A673 (cell line): ENCODE data around the gene ARHGAP12. TPM values are rescaled to one million over a fixed set of nuclear protein-coding genes. Genes with fewer than 3 reads are reported as not detected.
A peak's percentile ranks its signal among the peaks of the same experiment; 100 is the strongest.

ENCODE experiments used
- BruUV-seq: library from RNA; stranded (reverse); fragments of 400-500 nt; replicated peaks from 2 replicates; lab custom pipeline; 2021; lab: Mats Ljungman, UMichigan
- CTCF ChIA-PET: fragments of 300-600 bp; sonication (Branson Sonifier 250); formaldehyde crosslinking; loops from one replicate; lab custom pipeline; 2022; ENCODE audit warnings: antibody characterized with exemption; lab: Charles Lee
- POLR2A ChIA-PET: fragments of 300-600 bp; sonication (Branson Sonifier 250); formaldehyde crosslinking; loops from one replicate; lab custom pipeline; 2022; ENCODE audit warnings: antibody characterized with exemption; ENCODE audit not compliant: low non-redundant PET; lab: Charles Lee
- DNase-seq: peaks from one replicate; pipeline ENCODE4 v3.0.0-alpha.2; 2015; ENCODE audit warnings: low spot score
- H3K27ac ChIP-seq: fragments of 200-600 bp; sonication (generic); 2 replicates; pipeline ENCODE4 v1.5.1; 2016; ENCODE audit warnings: mixed run types, low read depth, mild to moderate bottlenecking, mixed read lengths, antibody characterized with exemption, low read length; ENCODE audit not compliant: poor library complexity, severe bottlenecking
- H3K27me3 ChIP-seq: fragments of 200-600 bp; sonication (generic); replicated peaks from 2 replicates; pipeline ENCODE4 v1.6.1; 2017; ENCODE audit warnings: mixed run types, low read depth, mild to moderate bottlenecking, mixed read lengths, antibody characterized with exemption, low read length; ENCODE audit not compliant: insufficient read depth, poor library complexity
- H3K36me3 ChIP-seq: fragments of 200-600 bp; sonication (generic); 2 replicates; pipeline ENCODE4 v1.6.1; 2016; ENCODE audit warnings: mixed run types, mild to moderate bottlenecking, mixed read lengths, antibody characterized with exemption, low read length; ENCODE audit not compliant: insufficient read depth, poor library complexity, severe bottlenecking
- H3K4me1 ChIP-seq: fragments of 200-600 bp; sonication (generic); 2 replicates; pipeline ENCODE4 v1.6.1; 2017; ENCODE audit warnings: mixed run types, mild to moderate bottlenecking, mixed read lengths, antibody characterized with exemption, low read length; ENCODE audit not compliant: insufficient read depth, poor library complexity, severe bottlenecking
- H3K4me3 ChIP-seq: fragments of 200-600 bp; sonication (generic); 2 replicates; pipeline ENCODE4 v1.5.1; 2016; ENCODE audit warnings: low read depth, mixed run types, mild to moderate bottlenecking, mixed read lengths, low read length; ENCODE audit not compliant: poor library complexity, severe bottlenecking
- H3K9me3 ChIP-seq: fragments of 200-600 bp; sonication (generic); 2 replicates; pipeline ENCODE4 v1.6.1; 2016; ENCODE audit warnings: mixed run types, low read depth, mild to moderate bottlenecking, mixed read lengths, antibody characterized with exemption, low read length; ENCODE audit not compliant: poor library complexity, severe bottlenecking
- CTCF ChIP-seq: fragments of 300-800, 200-600 bp; sonication (generic); conservative IDR thresholded peaks from 2 replicates; pipeline ENCODE4 v1.5.1; 2017; ENCODE audit warnings: low read depth, mild to moderate bottlenecking, antibody characterized with exemption, low read length, moderate library complexity, mixed read lengths
- EZH2 ChIP-seq: fragments of 200-600 bp; sonication (generic); IDR thresholded peaks from 2 replicates; pipeline ENCODE4 v1.6.1; 2017; ENCODE audit warnings: borderline replicate concordance, low read depth, mild to moderate bottlenecking, mixed read lengths, antibody characterized with exemption, low read length; ENCODE audit not compliant: poor library complexity, severe bottlenecking
- intact Hi-C: fragments of 100-400 bp; cut with micrococcal nuclease; formaldehyde crosslinking; loops from one replicate; pipeline ENCODE4 v1.10.0; 2022; ENCODE audit not compliant: unreplicated experiment
- total RNA-seq: library from RNA; stranded (reverse); gene quantifications from 2 replicates; pipeline ENCODE4 v1.2.3, GENCODE V29; 2021

ARHGAP12 gene
- total RNA-seq, 1 experiment from 2014 or later, result 30.0 TPM

GRCh38 chr10:31942892-31943291 lies 14.3 kb upstream of the ARHGAP12 start:
- no TSS peak for BruUV-seq
- H3K27me3 ChIP-seq, result no peaks in the 10 kb centered on the region
- ChIA-PET CTCF (no interaction called here), POLR2A (no interaction called here)
- H3K4me1 ChIP-seq, result peaks cover 56% of the 10 kb centered on the region
- no peak for TF ChIP-seq CTCF
- no peak for TF ChIP-seq EZH2
- DNase-seq, result no peak
- H3K4me3 ChIP-seq, result no peak overlapping the region
- intact Hi-C loops, result loop anchor here (10.0 kb wide), 1 partner anchor 108 kb away; no protein-coding TSS in a partner anchor
- no peaks in the 10 kb centered on the region for H3K9me3 ChIP-seq
- H3K36me3 ChIP-seq, result no peaks in the 10 kb centered on the region
- peak overlapping the region; percentile 16 for H3K27ac ChIP-seq

GRCh38 chr10:31942435-31942834 lies 13.8 kb upstream of the ARHGAP12 start:
- ChIA-PET CTCF (no interaction called here), POLR2A (no interaction called here)
- TF ChIP-seq EZH2 (no peak), CTCF (no peak)
- no TSS peak for BruUV-seq
- Histone ChIP-seq H3K27me3 (no peaks in the 10 kb centered on the region), H3K9me3 (no peaks in the 10 kb centered on the region), H3K27ac (peak overlapping the region; percentile 16), H3K4me1 (peaks cover 53% of the 10 kb centered on the region), H3K4me3 (no peak overlapping the region), H3K36me3 (no peaks in the 10 kb centered on the region)
- intact Hi-C loops, result loop anchor here (10.0 kb wide), 1 partner anchor 108 kb away; no protein-coding TSS in a partner anchor
- DNase-seq, result no peak

DNA sequence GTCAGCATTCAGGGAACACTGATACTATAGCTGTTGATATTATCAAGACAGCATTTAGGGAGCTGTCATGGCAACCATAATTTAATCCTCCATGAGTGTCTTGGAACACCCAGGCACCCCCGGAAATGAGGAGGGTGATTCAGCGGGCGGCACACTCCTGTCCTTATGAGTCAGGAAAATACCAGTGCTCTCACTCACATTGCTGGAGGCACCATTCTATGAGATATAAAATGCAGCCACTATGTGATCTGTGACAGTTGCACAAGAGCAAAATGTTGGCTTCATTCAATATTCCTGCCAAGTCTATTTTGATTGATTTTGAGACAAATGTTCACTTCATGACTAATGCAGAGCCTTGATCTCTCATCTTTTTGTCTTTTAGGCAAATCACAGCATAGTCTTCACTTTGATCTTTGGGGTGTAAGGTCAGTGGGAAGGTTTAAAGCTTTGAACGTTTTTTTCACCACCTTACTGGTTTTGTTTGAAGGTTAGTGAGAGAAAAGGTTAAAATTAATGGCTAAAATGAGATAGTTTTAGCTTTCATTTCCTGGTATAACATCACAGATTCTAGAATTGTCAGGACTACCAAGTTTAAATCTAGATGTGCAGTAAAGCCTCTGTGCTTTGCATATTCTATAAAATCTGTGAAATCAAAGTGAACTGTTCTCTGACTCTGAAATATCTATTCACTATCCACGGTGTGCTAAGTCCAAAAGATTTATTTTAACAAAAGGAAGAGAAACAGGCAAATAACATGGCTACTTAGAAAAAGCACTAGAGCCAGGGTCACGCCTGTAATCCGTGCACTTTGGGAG lies 12.4 kb upstream of the ARHGAP12 start:
- Histone ChIP-seq H3K4me1 (peaks cover 42% of the 10 kb centered on the region), H3K27ac (peak overlapping the region; percentile 67), H3K9me3 (no peaks in the 10 kb centered on the region), H3K36me3 (no peaks in the 10 kb centered on the region), H3K4me3 (no peak overlapping the region), H3K27me3 (no peaks in the 10 kb centered on the region)
- intact Hi-C loops, result loop anchor here (10.0 kb wide), 1 partner anchor 106 kb away; no protein-coding TSS in a partner anchor
- no peak for TF ChIP-seq CTCF
- no peak for TF ChIP-seq EZH2
- DNase-seq, result peak; percentile 96
- POLR2A ChIA-PET, result no interaction called here
- BruUV-seq, result no TSS peak
- CTCF ChIA-PET, result interaction anchor here (1.0 kb wide), 1 partner anchor 11 kb away, joined by 4 read pairs; no protein-coding TSS in a partner anchor
